SK-N-SH treated with all-trans-retinoic acid at 6 μM for 48 hours (cell line): ENCODE measurements around the gene ADAMTS15.

Experiments used
- ATAC-seq: fragments of 200-7000 bp; cut with Tn5 transposase; 3 replicates; pipeline ENCODE4 v1.9.1; 2020; ENCODE audit warnings: mild to moderate bottlenecking, moderate library complexity
- ARNTL ChIP-seq: fragments of 450-650 bp; formaldehyde crosslinking; IDR thresholded peaks from 2 replicates; pipeline ENCODE4 v1.5.0; 2020; ENCODE audit warnings: low read depth, mild to moderate bottlenecking, moderate library complexity, borderline replicate concordance
- BACH2 ChIP-seq: fragments of 250-450 bp; sonication (Bioruptor Pico); IDR thresholded peaks from 2 replicates; pipeline ENCODE4 v1.9.0; 2021; ENCODE audit warnings: mild to moderate bottlenecking, borderline replicate concordance
- CSDC2 ChIP-seq: fragments of 250-450 bp; sonication (Bioruptor Pico); IDR thresholded peaks from 2 replicates; pipeline ENCODE4 v1.5.0; 2020; ENCODE audit warnings: mild to moderate bottlenecking, moderate library complexity
- ESRRG ChIP-seq: fragments of 250-450 bp; sonication (Bioruptor Pico); IDR thresholded peaks from 2 replicates; pipeline ENCODE4 v1.6.1; 2021; ENCODE audit warnings: mild to moderate bottlenecking
- GLIS3 ChIP-seq: fragments of 250-450 bp; sonication (Bioruptor Pico); IDR thresholded peaks from 2 replicates; pipeline ENCODE4 v1.5.0; 2020; ENCODE audit warnings: mild to moderate bottlenecking, moderate library complexity
- PPARA ChIP-seq: fragments of 250-450 bp; sonication (Bioruptor Pico); IDR thresholded peaks from 2 replicates; pipeline ENCODE4 v1.5.0; 2020; ENCODE audit warnings: mild to moderate bottlenecking, borderline replicate concordance
- RARB ChIP-seq: fragments of 250-450 bp; sonication (Bioruptor Pico); IDR thresholded peaks from 2 replicates; pipeline ENCODE4 v1.8.0; 2021; ENCODE audit warnings: mild to moderate bottlenecking, moderate library complexity
- SNAI2 ChIP-seq: fragments of 250-450 bp; sonication (Bioruptor Pico); IDR thresholded peaks from 2 replicates; pipeline ENCODE4 v1.5.0; 2020; ENCODE audit warnings: mild to moderate bottlenecking, moderate library complexity
- TCF4 ChIP-seq: fragments of 250-450 bp; sonication (Bioruptor Pico); IDR thresholded peaks from 2 replicates; pipeline ENCODE4 v1.8.0; 2021; ENCODE audit warnings: mild to moderate bottlenecking, moderate library complexity, borderline replicate concordance
- TOX ChIP-seq: fragments of 250-450 bp; sonication (Bioruptor Pico); IDR thresholded peaks from 2 replicates; pipeline ENCODE4 v1.8.0; 2021; ENCODE audit warnings: mild to moderate bottlenecking, moderate library complexity, borderline replicate concordance
- ZC3H10 ChIP-seq: fragments of 250-450 bp; sonication (Bioruptor Pico); IDR thresholded peaks from 2 replicates; pipeline ENCODE4 v1.5.1; 2021; ENCODE audit warnings: mild to moderate bottlenecking, moderate library complexity
- ZFP3 ChIP-seq: fragments of 250-450 bp; sonication (Bioruptor Pico); IDR thresholded peaks from 2 replicates; pipeline ENCODE4 v1.5.0; 2020; ENCODE audit warnings: mild to moderate bottlenecking, moderate library complexity
- ZFP30 ChIP-seq: fragments of 450-650 bp; formaldehyde crosslinking; IDR thresholded peaks from 2 replicates; pipeline ENCODE4 v1.5.0; 2022; ENCODE audit warnings: mild to moderate bottlenecking, moderate library complexity
- ZNF565 ChIP-seq: fragments of 450-650 bp; formaldehyde crosslinking; conservative IDR thresholded peaks from 2 replicates; pipeline ENCODE4 v1.5.0; 2020; ENCODE audit warnings: low read depth, mild to moderate bottlenecking, moderate library complexity
- ZNF8 ChIP-seq: fragments of 450-650 bp; formaldehyde crosslinking; IDR thresholded peaks from 2 replicates; pipeline ENCODE4 v1.5.0; 2020; ENCODE audit warnings: mild to moderate bottlenecking, moderate library complexity
- TF ChIP-seq, protein P1 (sequence below): fragments of 250-450 bp; sonication (Bioruptor Pico); IDR thresholded peaks from 2 replicates; pipeline ENCODE4 v1.8.0; 2020; ENCODE audit warnings: mild to moderate bottlenecking, moderate library complexity, borderline replicate concordance
- TF ChIP-seq, protein P2 (sequence below): fragments of 250-450 bp; sonication (Bioruptor Pico); IDR thresholded peaks from 2 replicates; pipeline ENCODE4 v1.5.0; 2020; ENCODE audit warnings: mild to moderate bottlenecking, moderate library complexity
- TF ChIP-seq, protein P3 (sequence below): fragments of 250-450 bp; sonication (Bioruptor Pico); IDR thresholded peaks from 2 replicates; pipeline ENCODE4 v1.5.1; 2021; ENCODE audit warnings: mild to moderate bottlenecking, moderate library complexity
- TF ChIP-seq, protein P4 (sequence below): fragments of 250-450 bp; sonication (Bioruptor Pico); IDR thresholded peaks from 2 replicates; pipeline ENCODE4 v1.5.1; 2020; ENCODE audit warnings: low read depth, mild to moderate bottlenecking, moderate library complexity
- TF ChIP-seq, protein P5 (sequence below): fragments of 250-450 bp; sonication (Bioruptor Pico); IDR thresholded peaks from 2 replicates; pipeline ENCODE4 v1.8.0; 2021; ENCODE audit warnings: low read depth, mild to moderate bottlenecking, moderate library complexity, borderline replicate concordance

ADAMTS15 gene

DNA sequence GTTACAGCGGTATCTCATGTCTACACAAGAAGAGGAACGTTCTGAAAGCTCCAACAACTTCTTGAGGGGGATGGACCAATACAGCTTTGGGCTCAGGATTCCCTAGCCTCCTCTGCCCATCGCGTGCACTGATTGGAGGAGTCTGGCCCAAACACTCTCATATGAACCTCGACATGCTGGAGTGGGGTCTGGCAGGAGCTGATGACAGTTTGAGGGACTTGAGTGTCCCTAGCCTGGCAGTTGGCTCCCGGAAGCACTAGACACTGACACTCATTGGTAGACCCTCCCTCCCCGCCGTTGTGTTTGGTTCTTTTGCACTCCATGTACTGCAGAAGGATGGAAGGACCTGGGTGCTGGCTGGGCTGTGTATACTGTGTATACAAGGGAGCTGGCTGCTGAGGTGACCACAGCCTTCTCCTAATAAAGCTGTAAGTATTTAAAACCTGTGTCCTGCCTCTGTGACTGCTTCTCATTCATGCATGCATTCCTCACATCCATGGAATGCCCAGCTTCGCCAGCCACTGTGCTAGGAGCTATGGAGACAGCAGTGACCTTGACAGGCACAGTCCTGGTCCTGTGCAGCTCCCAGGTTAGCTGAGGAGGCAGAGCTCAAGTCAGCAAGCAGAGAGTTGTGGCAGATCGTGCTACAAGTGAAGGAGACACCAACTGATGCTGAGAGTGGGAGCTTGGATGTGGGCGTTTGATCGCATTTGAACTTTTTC lies 27.9 kb downstream of the ADAMTS15 start (continued):
- TF ChIP-seq, protein P1, sequence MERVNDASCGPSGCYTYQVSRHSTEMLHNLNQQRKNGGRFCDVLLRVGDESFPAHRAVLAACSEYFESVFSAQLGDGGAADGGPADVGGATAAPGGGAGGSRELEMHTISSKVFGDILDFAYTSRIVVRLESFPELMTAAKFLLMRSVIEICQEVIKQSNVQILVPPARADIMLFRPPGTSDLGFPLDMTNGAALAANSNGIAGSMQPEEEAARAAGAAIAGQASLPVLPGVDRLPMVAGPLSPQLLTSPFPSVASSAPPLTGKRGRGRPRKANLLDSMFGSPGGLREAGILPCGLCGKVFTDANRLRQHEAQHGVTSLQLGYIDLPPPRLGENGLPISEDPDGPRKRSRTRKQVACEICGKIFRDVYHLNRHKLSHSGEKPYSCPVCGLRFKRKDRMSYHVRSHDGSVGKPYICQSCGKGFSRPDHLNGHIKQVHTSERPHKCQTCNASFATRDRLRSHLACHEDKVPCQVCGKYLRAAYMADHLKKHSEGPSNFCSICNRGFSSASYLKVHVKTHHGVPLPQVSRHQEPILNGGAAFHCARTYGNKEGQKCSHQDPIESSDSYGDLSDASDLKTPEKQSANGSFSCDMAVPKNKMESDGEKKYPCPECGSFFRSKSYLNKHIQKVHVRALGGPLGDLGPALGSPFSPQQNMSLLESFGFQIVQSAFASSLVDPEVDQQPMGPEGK (CRISPR knock-in tag), result no peak
- TF ChIP-seq PPARA (CRISPR knock-in tag), result no peak
- TF ChIP-seq, all 23 proteins: peak for 0

DNA sequence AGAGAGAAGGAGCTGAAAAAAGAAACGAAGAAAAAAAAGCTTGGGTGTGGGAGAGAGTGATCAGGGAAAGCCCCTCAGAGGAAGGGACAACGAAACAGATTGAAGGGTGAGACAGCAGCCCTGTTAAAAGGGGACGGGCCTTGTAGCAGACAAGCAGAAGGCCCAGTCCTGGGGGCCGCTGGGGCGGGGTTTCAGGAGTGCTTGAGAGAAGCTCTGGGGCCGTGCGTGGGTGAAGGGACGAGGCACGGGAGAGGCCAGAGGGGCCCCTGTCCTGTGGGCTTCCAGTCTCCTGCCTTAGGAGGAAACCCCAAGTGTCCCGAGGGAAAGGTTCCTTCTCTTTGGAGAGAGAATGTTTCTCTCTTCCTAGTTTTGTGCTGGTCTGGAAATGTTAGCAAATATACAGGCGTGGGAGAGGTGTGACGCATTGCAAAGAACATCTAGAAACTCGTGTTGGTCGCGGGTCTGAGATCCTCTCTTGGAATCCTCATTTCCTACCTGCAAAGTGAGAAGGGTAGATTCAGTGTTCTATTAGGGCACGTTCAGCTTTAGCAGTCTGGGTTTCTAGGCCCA lies 28.6 kb downstream of the ADAMTS15 start:
- no peak for ATAC-seq
- TF ChIP-seq, protein P2, sequence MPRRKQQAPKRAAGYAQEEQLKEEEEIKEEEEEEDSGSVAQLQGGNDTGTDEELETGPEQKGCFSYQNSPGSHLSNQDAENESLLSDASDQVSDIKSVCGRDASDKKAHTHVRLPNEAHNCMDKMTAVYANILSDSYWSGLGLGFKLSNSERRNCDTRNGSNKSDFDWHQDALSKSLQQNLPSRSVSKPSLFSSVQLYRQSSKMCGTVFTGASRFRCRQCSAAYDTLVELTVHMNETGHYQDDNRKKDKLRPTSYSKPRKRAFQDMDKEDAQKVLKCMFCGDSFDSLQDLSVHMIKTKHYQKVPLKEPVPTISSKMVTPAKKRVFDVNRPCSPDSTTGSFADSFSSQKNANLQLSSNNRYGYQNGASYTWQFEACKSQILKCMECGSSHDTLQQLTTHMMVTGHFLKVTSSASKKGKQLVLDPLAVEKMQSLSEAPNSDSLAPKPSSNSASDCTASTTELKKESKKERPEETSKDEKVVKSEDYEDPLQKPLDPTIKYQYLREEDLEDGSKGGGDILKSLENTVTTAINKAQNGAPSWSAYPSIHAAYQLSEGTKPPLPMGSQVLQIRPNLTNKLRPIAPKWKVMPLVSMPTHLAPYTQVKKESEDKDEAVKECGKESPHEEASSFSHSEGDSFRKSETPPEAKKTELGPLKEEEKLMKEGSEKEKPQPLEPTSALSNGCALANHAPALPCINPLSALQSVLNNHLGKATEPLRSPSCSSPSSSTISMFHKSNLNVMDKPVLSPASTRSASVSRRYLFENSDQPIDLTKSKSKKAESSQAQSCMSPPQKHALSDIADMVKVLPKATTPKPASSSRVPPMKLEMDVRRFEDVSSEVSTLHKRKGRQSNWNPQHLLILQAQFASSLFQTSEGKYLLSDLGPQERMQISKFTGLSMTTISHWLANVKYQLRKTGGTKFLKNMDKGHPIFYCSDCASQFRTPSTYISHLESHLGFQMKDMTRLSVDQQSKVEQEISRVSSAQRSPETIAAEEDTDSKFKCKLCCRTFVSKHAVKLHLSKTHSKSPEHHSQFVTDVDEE, result no peak
- TF ChIP-seq, protein P3, sequence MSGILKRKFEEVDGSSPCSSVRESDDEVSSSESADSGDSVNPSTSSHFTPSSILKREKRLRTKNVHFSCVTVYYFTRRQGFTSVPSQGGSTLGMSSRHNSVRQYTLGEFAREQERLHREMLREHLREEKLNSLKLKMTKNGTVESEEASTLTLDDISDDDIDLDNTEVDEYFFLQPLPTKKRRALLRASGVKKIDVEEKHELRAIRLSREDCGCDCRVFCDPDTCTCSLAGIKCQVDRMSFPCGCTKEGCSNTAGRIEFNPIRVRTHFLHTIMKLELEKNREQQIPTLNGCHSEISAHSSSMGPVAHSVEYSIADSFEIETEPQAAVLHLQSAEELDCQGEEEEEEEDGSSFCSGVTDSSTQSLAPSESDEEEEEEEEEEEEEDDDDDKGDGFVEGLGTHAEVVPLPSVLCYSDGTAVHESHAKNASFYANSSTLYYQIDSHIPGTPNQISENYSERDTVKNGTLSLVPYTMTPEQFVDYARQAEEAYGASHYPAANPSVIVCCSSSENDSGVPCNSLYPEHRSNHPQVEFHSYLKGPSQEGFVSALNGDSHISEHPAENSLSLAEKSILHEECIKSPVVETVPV (CRISPR knock-in tag), result no peak
- TF ChIP-seq GLIS3 (CRISPR knock-in tag) (no peak), CSDC2 (CRISPR knock-in tag) (no peak), RARB (CRISPR knock-in tag) (no peak), ARNTL (no peak), ZFP3 (no peak), ZNF565 (CRISPR knock-in tag) (no peak), ZFP30 (CRISPR knock-in tag) (no peak), TCF4 (CRISPR knock-in tag) (no peak), TOX (no peak), ZC3H10 (CRISPR knock-in tag) (no peak), ZNF8 (CRISPR knock-in tag) (no peak), SNAI2 (CRISPR knock-in tag) (no peak), BACH2 (no peak), PPARA (CRISPR knock-in tag) (no peak), ESRRG (CRISPR knock-in tag) (no peak)
- TF ChIP-seq, protein P1 (CRISPR knock-in tag), result no peak
- TF ChIP-seq, protein P4, sequence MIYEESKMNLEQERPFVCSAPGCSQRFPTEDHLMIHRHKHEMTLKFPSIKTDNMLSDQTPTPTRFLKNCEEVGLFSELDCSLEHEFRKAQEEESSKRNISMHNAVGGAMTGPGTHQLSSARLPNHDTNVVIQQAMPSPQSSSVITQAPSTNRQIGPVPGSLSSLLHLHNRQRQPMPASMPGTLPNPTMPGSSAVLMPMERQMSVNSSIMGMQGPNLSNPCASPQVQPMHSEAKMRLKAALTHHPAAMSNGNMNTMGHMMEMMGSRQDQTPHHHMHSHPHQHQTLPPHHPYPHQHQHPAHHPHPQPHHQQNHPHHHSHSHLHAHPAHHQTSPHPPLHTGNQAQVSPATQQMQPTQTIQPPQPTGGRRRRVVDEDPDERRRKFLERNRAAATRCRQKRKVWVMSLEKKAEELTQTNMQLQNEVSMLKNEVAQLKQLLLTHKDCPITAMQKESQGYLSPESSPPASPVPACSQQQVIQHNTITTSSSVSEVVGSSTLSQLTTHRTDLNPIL, result no peak
- TF ChIP-seq, protein P5, sequence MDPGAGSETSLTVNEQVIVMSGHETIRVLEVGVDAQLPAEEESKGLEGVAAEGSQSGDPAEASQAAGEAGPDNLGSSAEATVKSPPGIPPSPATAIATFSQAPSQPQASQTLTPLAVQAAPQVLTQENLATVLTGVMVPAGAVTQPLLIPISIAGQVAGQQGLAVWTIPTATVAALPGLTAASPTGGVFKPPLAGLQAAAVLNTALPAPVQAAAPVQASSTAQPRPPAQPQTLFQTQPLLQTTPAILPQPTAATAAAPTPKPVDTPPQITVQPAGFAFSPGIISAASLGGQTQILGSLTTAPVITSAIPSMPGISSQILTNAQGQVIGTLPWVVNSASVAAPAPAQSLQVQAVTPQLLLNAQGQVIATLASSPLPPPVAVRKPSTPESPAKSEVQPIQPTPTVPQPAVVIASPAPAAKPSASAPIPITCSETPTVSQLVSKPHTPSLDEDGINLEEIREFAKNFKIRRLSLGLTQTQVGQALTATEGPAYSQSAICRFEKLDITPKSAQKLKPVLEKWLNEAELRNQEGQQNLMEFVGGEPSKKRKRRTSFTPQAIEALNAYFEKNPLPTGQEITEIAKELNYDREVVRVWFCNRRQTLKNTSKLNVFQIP, result no peak
